Peyer's patch (tissue), 4 donors: Measurements from ENCODE around the gene VIM.

Experiments used
- POLR2A ChIP-seq, 2 donors: fragments of 450-650 bp; IDR thresholded peaks; one replicate each; pipeline ENCODE4 v1.5.1; 2017; ENCODE audit warnings: antibody characterized with exemption in 2 of 2, mild to moderate bottlenecking in 2 of 2, moderate library complexity in 2 of 2
- TF ChIP-seq, protein P1 (sequence below), 6 experiments: fragments of 450-650 bp in 4 of 6; fragments of 200-600 bp in 2 of 6; sonication (generic) in 1 of 6; IDR thresholded peaks; one replicate each; pipeline ENCODE4 v1.5.1; 2017 to 2019; ENCODE audit warnings: antibody characterized with exemption in 6 of 6, mild to moderate bottlenecking in 3 of 6, moderate library complexity in 1 of 6

DNA sequence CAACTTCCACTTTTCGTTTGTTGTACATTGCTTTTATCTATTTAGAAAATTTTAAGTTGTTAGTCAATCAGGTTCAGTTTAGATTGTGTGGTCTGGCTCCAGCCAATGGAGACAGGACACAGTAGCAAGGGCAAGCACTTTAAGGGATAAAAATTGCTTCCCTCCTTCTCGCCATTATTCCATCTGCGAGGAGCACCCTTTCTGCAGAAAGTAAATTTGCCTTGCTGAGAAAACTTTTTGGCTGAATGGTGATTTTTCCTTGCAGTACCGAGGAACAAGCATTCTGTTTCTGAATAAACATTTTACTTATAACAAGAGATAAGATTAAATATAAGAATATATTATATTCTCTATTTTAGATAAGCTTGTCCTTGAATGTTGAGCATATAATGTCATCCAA is 34.5 kb downstream of the VIM start:
- TF ChIP-seq, protein P1, sequence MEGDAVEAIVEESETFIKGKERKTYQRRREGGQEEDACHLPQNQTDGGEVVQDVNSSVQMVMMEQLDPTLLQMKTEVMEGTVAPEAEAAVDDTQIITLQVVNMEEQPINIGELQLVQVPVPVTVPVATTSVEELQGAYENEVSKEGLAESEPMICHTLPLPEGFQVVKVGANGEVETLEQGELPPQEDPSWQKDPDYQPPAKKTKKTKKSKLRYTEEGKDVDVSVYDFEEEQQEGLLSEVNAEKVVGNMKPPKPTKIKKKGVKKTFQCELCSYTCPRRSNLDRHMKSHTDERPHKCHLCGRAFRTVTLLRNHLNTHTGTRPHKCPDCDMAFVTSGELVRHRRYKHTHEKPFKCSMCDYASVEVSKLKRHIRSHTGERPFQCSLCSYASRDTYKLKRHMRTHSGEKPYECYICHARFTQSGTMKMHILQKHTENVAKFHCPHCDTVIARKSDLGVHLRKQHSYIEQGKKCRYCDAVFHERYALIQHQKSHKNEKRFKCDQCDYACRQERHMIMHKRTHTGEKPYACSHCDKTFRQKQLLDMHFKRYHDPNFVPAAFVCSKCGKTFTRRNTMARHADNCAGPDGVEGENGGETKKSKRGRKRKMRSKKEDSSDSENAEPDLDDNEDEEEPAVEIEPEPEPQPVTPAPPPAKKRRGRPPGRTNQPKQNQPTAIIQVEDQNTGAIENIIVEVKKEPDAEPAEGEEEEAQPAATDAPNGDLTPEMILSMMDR (IDR thresholded peaks at IDR 0.05) = no peak
- TF ChIP-seq POLR2A (IDR thresholded peaks at IDR 0.05) = no peak
